Endothelial cell of umbilical vein (primary cell): Measurements from ENCODE around the gene ACSF3. TPM values are rescaled to one million over a fixed set of nuclear protein-coding genes. Genes with fewer than 3 reads are reported as not detected.

Experiments
- BruUV-seq: library from RNA; stranded (reverse); fragments of 400-500 nt; replicated peaks from 2 replicates; lab custom pipeline; 2021; lab: Mats Ljungman, UMichigan
- CTCF ChIA-PET: fragments of 300-600, 350-600 bp; sonication (Branson Sonifier 250); formaldehyde crosslinking; loops from one replicate; lab custom pipeline; 2021; ENCODE audit warnings: antibody characterized with exemption, inconsistent platforms; lab: Charles Lee
- POLR2A ChIA-PET: fragments of 300-600, 350-600 bp; sonication (Branson Sonifier 250); formaldehyde crosslinking; loops from one replicate; lab custom pipeline; 2021; ENCODE audit warnings: antibody characterized with exemption, inconsistent platforms; lab: Charles Lee
- DNase-seq: peaks from one replicate; pipeline ENCODE4 v3.0.0-alpha.2; 2011; ENCODE audit warnings: low read depth, low spot score
- FAIRE-seq: peaks from 2 replicates; lab custom pipeline; 2011; peaks lifted over from hg19 to GRCh38; lab: Jason Lieb, UNC
- H2AFZ ChIP-seq: 2 replicates; pipeline ENCODE4 v1.6.0; 2012; ENCODE audit warnings: low read depth, low read length, control low read depth, inconsistent platforms
- H3K27ac ChIP-seq: 2 replicates; pipeline ENCODE4 v1.5.1; 2011; ENCODE audit warnings: low read depth, mild to moderate bottlenecking, control low read depth, low read length, moderate library complexity; ENCODE audit not compliant: insufficient read depth
- H3K27me3 ChIP-seq, 2 experiments: 2 replicates each; pipeline versions ENCODE4 v1.6.0 to v1.6.1; 2011; ENCODE audit warnings: low read length in 2 of 2, mixed read lengths in 1 of 2; ENCODE audit not compliant: control insufficient read depth in 2 of 2, insufficient read depth in 2 of 2
- H3K36me3 ChIP-seq, 2 experiments: 2 replicates in 1 of 2; 3 replicates in 1 of 2; pipeline ENCODE4 v1.5.1; 2011; ENCODE audit warnings: low read length in 2 of 2, mild to moderate bottlenecking in 1 of 2, moderate library complexity in 1 of 2; ENCODE audit not compliant: control insufficient read depth in 2 of 2, insufficient read depth in 2 of 2; ENCODE audit errors: extremely low read depth in 1 of 2
- H3K4me1 ChIP-seq: 3 replicates; pipeline ENCODE4 v1.5.1; 2011; ENCODE audit warnings: mild to moderate bottlenecking, low read length; ENCODE audit not compliant: control insufficient read depth, insufficient read depth; ENCODE audit errors: extremely low read depth
- H3K4me2 ChIP-seq: 2 replicates; pipeline ENCODE4 v1.6.1; 2011; ENCODE audit warnings: low read length, control low read depth, mixed read lengths; ENCODE audit not compliant: insufficient read depth
- H3K4me3 ChIP-seq, 3 experiments: fragments of 200-600 bp in 1 of 3; sonication (generic), shearing (Covaris generic) in 1 of 3; replicated peaks in 1 of 3; 2 replicates each; pipeline ENCODE4 v1.5.1; 2011 to 2016; ENCODE audit warnings: control low read depth in 3 of 3, low read length in 3 of 3, mild to moderate bottlenecking in 2 of 3, inconsistent platforms in 1 of 3, low read depth in 1 of 3, moderate library complexity in 1 of 3; ENCODE audit not compliant: insufficient read depth in 1 of 3
- H3K79me2 ChIP-seq: 2 replicates; pipeline ENCODE4 v1.6.0; 2012; ENCODE audit warnings: low read length, inconsistent platforms; ENCODE audit not compliant: control insufficient read depth, insufficient read depth
- H3K9ac ChIP-seq: replicated peaks from 2 replicates; pipeline ENCODE3; 2011; ENCODE audit warnings: low read length, control low read depth; ENCODE audit not compliant: insufficient read depth; ENCODE audit errors: extremely low read depth
- H3K9me1 ChIP-seq: replicated peaks from 3 replicates; pipeline ENCODE4 v1.6.0; 2011; ENCODE audit warnings: mild to moderate bottlenecking, low read length; ENCODE audit not compliant: control insufficient read depth, insufficient read depth; ENCODE audit errors: extremely low read depth
- H3K9me3 ChIP-seq: replicated peaks from 2 replicates; pipeline ENCODE4 v1.5.1; 2012; ENCODE audit warnings: low read length, inconsistent platforms; ENCODE audit not compliant: control insufficient read depth, insufficient read depth
- H4K20me1 ChIP-seq: replicated peaks from 2 replicates; pipeline ENCODE3; 2011; ENCODE audit warnings: mild to moderate bottlenecking, low read length; ENCODE audit not compliant: control insufficient read depth, insufficient read depth; ENCODE audit errors: extremely low read depth
- EZH2 ChIP-seq: IDR thresholded peaks from 2 replicates; pipeline ENCODE4 v1.6.1; 2012; ENCODE audit warnings: borderline replicate concordance, low read depth, mild to moderate bottlenecking, moderate library complexity, low read length, inconsistent platforms; ENCODE audit not compliant: severe bottlenecking
- FOS ChIP-seq: IDR thresholded peaks from 2 replicates; pipeline ENCODE4 v1.6.1; 2011; ENCODE audit warnings: mild to moderate bottlenecking, low read length, moderate library complexity, borderline replicate concordance; ENCODE audit not compliant: insufficient read depth
- GATA2 ChIP-seq: IDR thresholded peaks from 2 replicates; pipeline ENCODE4 v1.7.0; 2011; ENCODE audit warnings: low read depth, mild to moderate bottlenecking, moderate library complexity, mixed read lengths, low read length; ENCODE audit not compliant: insufficient read length, insufficient read depth
- JUN ChIP-seq: IDR thresholded peaks from 2 replicates; pipeline ENCODE4 v1.6.1; 2011; ENCODE audit warnings: borderline replicate concordance, low read depth; ENCODE audit not compliant: insufficient read length, insufficient read depth
- MYC ChIP-seq: IDR thresholded peaks from one replicate; pipeline ENCODE4 v1.6.1; 2011; ENCODE audit warnings: mild to moderate bottlenecking, low read depth, low read length
- POLR2A ChIP-seq: IDR thresholded peaks from 2 replicates; pipeline ENCODE4 v1.6.1; 2012; ENCODE audit warnings: low read depth, mild to moderate bottlenecking, control low read depth, low read length
- POLR2AphosphoS5 ChIP-seq: IDR thresholded peaks from 2 replicates; pipeline ENCODE4 v1.6.1; 2012; ENCODE audit warnings: low read depth, mild to moderate bottlenecking, control low read depth, low read length, moderate library complexity; ENCODE audit not compliant: insufficient read depth
- dilution Hi-C: fragments of 300-500 bp; cut with MboI; formaldehyde crosslinking; loops from one replicate; pipeline ENCODE4 v1.15.0; 2019; ENCODE audit warnings: low sequenced_read_pairs; ENCODE audit not compliant: extremely low pct_ligation_motif_present
- intact Hi-C: fragments of 100-400 bp; cut with micrococcal nuclease; formaldehyde crosslinking; loops from one replicate; pipeline ENCODE4 v1.10.0; 2022
- polyA plus RNA-seq, 4 experiments: library from polyadenylated mRNA; depleted of rRNA in 3 of 4; stranded (reverse) in 3 of 4; unstranded in 1 of 4; fragments of >200 nt; gene quantifications; 2 replicates each; pipeline versions ENCODE4 v1.2.1 to v1.2.3, GENCODE V29; 2011 to 2012; ENCODE audit warnings: missing spikeins in 1 of 4
- total RNA-seq: library from RNA; stranded (reverse); gene quantifications from 2 replicates; pipeline ENCODE4 v1.2.3, GENCODE V29; 2021
- TF ChIP-seq, protein P1 (sequence below), 2 donors: IDR thresholded peaks; 1 replicate in 1 of 2; 2 replicates in 1 of 2; pipeline ENCODE4 v1.5.1; 2011; ENCODE audit warnings: low read length in 2 of 2, mild to moderate bottlenecking in 2 of 2, moderate library complexity in 2 of 2, control low read depth in 1 of 2, inconsistent platforms in 1 of 2, low read depth in 1 of 2; ENCODE audit not compliant: insufficient read depth in 1 of 2; ENCODE audit errors: extremely low read depth in 1 of 2
- TF ChIP-seq, protein P2 (sequence below): IDR thresholded peaks from 2 replicates; pipeline ENCODE4 v1.6.1; 2011; ENCODE audit not compliant: insufficient read depth, insufficient read length

The ACSF3 gene
- total and polyA plus RNA-seq, 2 donors (not counting 3 experiments of a cell fraction or from before 2014, with no cell fraction given) = 18.6 to 33.2 TPM

DNA sequence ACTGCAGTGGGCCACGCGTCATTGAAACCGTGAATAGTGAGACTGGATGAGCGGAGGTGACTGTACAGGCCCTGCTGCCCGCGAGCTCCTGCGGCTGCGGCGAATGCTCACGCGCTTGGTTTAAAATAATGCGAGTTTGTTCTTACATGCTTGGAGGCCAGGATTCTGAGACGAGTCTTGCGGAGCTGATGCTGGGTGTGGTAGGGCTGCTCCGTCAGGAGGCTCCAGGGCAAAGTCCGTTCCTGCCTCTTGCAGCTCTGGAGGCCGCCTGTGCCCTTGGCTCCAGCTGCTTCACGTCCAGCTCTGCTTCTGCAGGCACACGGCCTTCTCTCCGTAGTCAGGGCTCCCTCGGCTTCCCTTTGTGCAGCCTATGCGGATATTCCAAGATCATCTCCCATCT, 9.5 kb downstream of the ACSF3 start:
- intact Hi-C loops (no loop called here), dilution Hi-C loops (no loop called here)
- TF ChIP-seq, protein P1, sequence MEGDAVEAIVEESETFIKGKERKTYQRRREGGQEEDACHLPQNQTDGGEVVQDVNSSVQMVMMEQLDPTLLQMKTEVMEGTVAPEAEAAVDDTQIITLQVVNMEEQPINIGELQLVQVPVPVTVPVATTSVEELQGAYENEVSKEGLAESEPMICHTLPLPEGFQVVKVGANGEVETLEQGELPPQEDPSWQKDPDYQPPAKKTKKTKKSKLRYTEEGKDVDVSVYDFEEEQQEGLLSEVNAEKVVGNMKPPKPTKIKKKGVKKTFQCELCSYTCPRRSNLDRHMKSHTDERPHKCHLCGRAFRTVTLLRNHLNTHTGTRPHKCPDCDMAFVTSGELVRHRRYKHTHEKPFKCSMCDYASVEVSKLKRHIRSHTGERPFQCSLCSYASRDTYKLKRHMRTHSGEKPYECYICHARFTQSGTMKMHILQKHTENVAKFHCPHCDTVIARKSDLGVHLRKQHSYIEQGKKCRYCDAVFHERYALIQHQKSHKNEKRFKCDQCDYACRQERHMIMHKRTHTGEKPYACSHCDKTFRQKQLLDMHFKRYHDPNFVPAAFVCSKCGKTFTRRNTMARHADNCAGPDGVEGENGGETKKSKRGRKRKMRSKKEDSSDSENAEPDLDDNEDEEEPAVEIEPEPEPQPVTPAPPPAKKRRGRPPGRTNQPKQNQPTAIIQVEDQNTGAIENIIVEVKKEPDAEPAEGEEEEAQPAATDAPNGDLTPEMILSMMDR (IDR thresholded peaks at IDR 0.05; ENCODE audit: extremely low read depth in 1 of 2, insufficient read depth in 1 of 2, low read depth in 1 of 2, low read length in 2 of 2) = no peak
- TF ChIP-seq EZH2 (no peak), MYC (no peak), POLR2A (no peak), JUN (no peak), GATA2 (no peak)
- Histone ChIP-seq H3K27ac (no peak overlapping the region), H3K4me1 (no peaks in the 10 kb centered on the region), H3K4me3 (no peak overlapping the region), H3K27me3 (no peaks in the 10 kb centered on the region), H3K79me2 (peaks cover 5% of the 10 kb centered on the region), H3K9ac (no peak overlapping the region), H3K9me3 (no peaks in the 10 kb centered on the region), H3K4me2 (no peak overlapping the region), H3K9me1 (no peaks in the 10 kb centered on the region), H3K36me3 (peaks cover 5 to 38% of the 10 kb centered on the region in 2 experiments), H2AFZ (no peak overlapping the region), H4K20me1 (no peaks in the 10 kb centered on the region)
- FAIRE-seq = no peak
- CTCF ChIA-PET = no interaction called here
- DNase-seq = no peak
- BruUV-seq = no TSS peak
- POLR2A ChIA-PET = no interaction called here

DNA sequence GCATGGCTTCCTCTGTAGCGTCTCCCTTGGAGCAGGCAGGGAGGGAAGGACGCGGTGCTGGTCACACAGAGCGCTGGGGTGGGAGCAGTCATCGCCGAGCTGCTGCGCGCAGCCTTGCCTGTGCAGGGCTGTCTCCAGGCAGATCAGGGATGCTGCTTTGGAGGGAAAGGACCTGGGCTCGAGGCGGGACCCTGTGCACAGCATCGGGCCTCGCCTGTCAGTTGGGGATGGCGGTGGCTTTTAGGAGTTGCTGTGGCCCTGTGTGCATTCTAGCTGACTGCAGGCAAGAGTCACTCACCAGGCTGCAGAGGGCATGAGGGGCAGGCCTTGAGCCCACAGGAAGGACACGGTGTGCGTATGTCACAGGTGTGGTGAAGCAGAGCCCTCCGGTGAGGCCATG, 10.1 kb downstream of the ACSF3 start:
- FAIRE-seq (no peak), DNase-seq (no peak)
- H3K9ac ChIP-seq = no peak overlapping the region
- H3K79me2 ChIP-seq = peaks cover under 1% of the 10 kb centered on the region
- dilution Hi-C loops (no loop called here), intact Hi-C loops (no loop called here)
- no peak overlapping the region for H3K4me2 ChIP-seq
- H3K4me3 ChIP-seq = no peak overlapping the region
- no peaks in the 10 kb centered on the region for H3K4me1 ChIP-seq
- ChIA-PET POLR2A (no interaction called here), CTCF (no interaction called here)
- H3K27me3 ChIP-seq = no peaks in the 10 kb centered on the region
- H3K9me3 ChIP-seq = no peaks in the 10 kb centered on the region
- H3K9me1 ChIP-seq = no peaks in the 10 kb centered on the region
- no peaks in the 10 kb centered on the region for H4K20me1 ChIP-seq
- no peak overlapping the region for H2AFZ ChIP-seq
- TF ChIP-seq EZH2 (no peak), POLR2AphosphoS5 (no peak), JUN (no peak), MYC (no peak), POLR2A (no peak), FOS (no peak), GATA2 (no peak)
- TF ChIP-seq, protein P1 (IDR thresholded peaks at IDR 0.05; ENCODE audit: extremely low read depth in 1 of 2, insufficient read depth in 1 of 2, low read depth in 1 of 2, low read length in 2 of 2) = no peak
- TF ChIP-seq, protein P2, sequence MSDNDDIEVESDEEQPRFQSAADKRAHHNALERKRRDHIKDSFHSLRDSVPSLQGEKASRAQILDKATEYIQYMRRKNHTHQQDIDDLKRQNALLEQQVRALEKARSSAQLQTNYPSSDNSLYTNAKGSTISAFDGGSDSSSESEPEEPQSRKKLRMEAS = no peak
- BruUV-seq = no TSS peak
- H3K27ac ChIP-seq = no peak overlapping the region
- peaks cover 7 to 38% of the 10 kb centered on the region in 2 experiments for H3K36me3 ChIP-seq
